Neural crest cell (in vitro differentiated cells): Measurements from ENCODE around the gene CA10. TPM values are rescaled to one million over a fixed set of nuclear protein-coding genes. Genes with fewer than 3 reads are reported as not detected.

Source experiments
- DNase-seq: peaks from one replicate; pipeline ENCODE4 v3.0.0; 2021; ENCODE audit warnings: low read depth, mixed read lengths, low spot score
- H3K27ac Mint-ChIP-seq: one replicate; pipeline ENCODE4 v1.8.0; 2021; ENCODE audit warnings: mild to moderate bottlenecking, mixed read lengths; ENCODE audit not compliant: unreplicated experiment
- H3K27me3 Mint-ChIP-seq: 2 replicates; pipeline ENCODE4 v1.8.0; 2021; ENCODE audit warnings: low read depth, mild to moderate bottlenecking, mixed read lengths
- H3K36me3 Mint-ChIP-seq: 2 replicates; pipeline ENCODE4 v1.8.0; 2021; ENCODE audit warnings: low read depth, mild to moderate bottlenecking, mixed read lengths
- H3K4me1 Mint-ChIP-seq: 2 replicates; pipeline ENCODE4 v1.8.0; 2021; ENCODE audit warnings: mixed read lengths
- H3K4me3 Mint-ChIP-seq: one replicate; pipeline ENCODE4 v1.8.0; 2021; ENCODE audit warnings: mild to moderate bottlenecking, mixed read lengths
- H3K9me3 Mint-ChIP-seq: 2 replicates; pipeline ENCODE4 v1.8.0; 2021; ENCODE audit warnings: mixed read lengths
- CTCF ChIP-seq: fragments of 200-600 bp; sonication (generic); conservative IDR thresholded peaks from 2 replicates; pipeline ENCODE4 v1.5.0; 2021; ENCODE audit warnings: antibody characterized with exemption, mild to moderate bottlenecking
- total RNA-seq: library from RNA; stranded (reverse); gene quantifications from 2 replicates; pipeline ENCODE4 v1.2.1, GENCODE V29; 2021

CA10 gene
- total RNA-seq, 1 donor from 2014 or later, result not detected

- no peak overlapping the region for H3K4me3 Mint-ChIP-seq
- no peaks in the 10 kb centered on the region for H3K27me3 Mint-ChIP-seq
- peak overlapping the region; percentile 3 for H3K27ac Mint-ChIP-seq
- peaks cover 2% of the 10 kb centered on the region for H3K9me3 Mint-ChIP-seq
- no peak for TF ChIP-seq CTCF
- DNase-seq, result no peak
- H3K4me1 Mint-ChIP-seq, result peaks cover 20% of the 10 kb centered on the region
- H3K36me3 Mint-ChIP-seq, result no peaks in the 10 kb centered on the region
These were observed 519.5 kb downstream of the CA10 start for GRCh38 chr17:51638971-51639370.

- Mint-ChIP-seq H3K27me3 (no peaks in the 10 kb centered on the region), H3K4me1 (peaks cover 20% of the 10 kb centered on the region), H3K27ac (no peak overlapping the region), H3K4me3 (no peak overlapping the region), H3K36me3 (no peaks in the 10 kb centered on the region), H3K9me3 (peaks cover 3% of the 10 kb centered on the region)
- no peak for TF ChIP-seq CTCF
- DNase-seq, result no peak
These were observed 522.2 kb downstream of the CA10 start for GRCh38 chr17:51636291-51636690.

GRCh38 chr17:51630101-51630671, 528.3 kb downstream of the CA10 start:
- DNase-seq, result no peak
- Mint-ChIP-seq H3K9me3 (peaks cover 7% of the 10 kb centered on the region), H3K27ac (peak overlapping the region; percentile 39), H3K36me3 (no peaks in the 10 kb centered on the region), H3K4me3 (no peak overlapping the region), H3K4me1 (peaks cover 4% of the 10 kb centered on the region), H3K27me3 (no peaks in the 10 kb centered on the region)
- no peak for TF ChIP-seq CTCF

- Mint-ChIP-seq H3K4me1 (peaks cover 4% of the 10 kb centered on the region), H3K36me3 (no peaks in the 10 kb centered on the region), H3K27ac (no peak overlapping the region), H3K9me3 (peaks cover 7% of the 10 kb centered on the region), H3K27me3 (no peaks in the 10 kb centered on the region), H3K4me3 (no peak overlapping the region)
- TF ChIP-seq CTCF, result no peak
- no peak for DNase-seq
These were observed 529.3 kb downstream of the CA10 start for GRCh38 chr17:51629232-51629631.

GRCh38 chr17:51627779-51628178, 530.7 kb downstream of the CA10 start:
- DNase-seq, result no peak
- Mint-ChIP-seq H3K4me3 (no peak overlapping the region), H3K27me3 (no peaks in the 10 kb centered on the region), H3K36me3 (no peaks in the 10 kb centered on the region), H3K9me3 (peaks cover 8% of the 10 kb centered on the region), H3K4me1 (peaks cover 4% of the 10 kb centered on the region), H3K27ac (no peak overlapping the region)
- no peak for TF ChIP-seq CTCF
